Colonic mucosa (tissue), 4 donors: ENCODE data around the gene CD70. TPM values are rescaled to one million over a fixed set of nuclear protein-coding genes. Genes with fewer than 3 reads are reported as not detected.

Experiments used
- DNase-seq: peaks from one replicate; pipeline ENCODE4 v3.0.0-alpha.2; 2020
- H3K27ac ChIP-seq: fragments of 200-600 bp; one replicate; pipeline ENCODE4 v1.8.0; 2021
- H3K27me3 ChIP-seq: fragments of 200-600 bp; one replicate; pipeline ENCODE4 v1.8.0; 2021
- H3K36me3 ChIP-seq: fragments of 200-600 bp; one replicate; pipeline ENCODE4 v1.8.0; 2021
- H3K4me1 ChIP-seq: fragments of 200-600 bp; one replicate; pipeline ENCODE4 v1.8.0; 2021; ENCODE audit warnings: mild to moderate bottlenecking
- H3K4me3 ChIP-seq: fragments of 200-600 bp; one replicate; pipeline ENCODE4 v1.8.0; 2021
- H3K9ac ChIP-seq, 2 donors: one replicate each; pipeline ENCODE4 v1.7.0; 2013; ENCODE audit warnings: control low read depth in 2 of 2, low read depth in 2 of 2, low read length in 2 of 2
- H3K9me3 ChIP-seq: fragments of 200-600 bp; one replicate; pipeline ENCODE4 v1.8.0; 2021
- CTCF ChIP-seq: fragments of 200-600 bp; IDR thresholded peaks from one replicate; pipeline ENCODE4 v1.8.0; 2022; ENCODE audit warnings: antibody characterized with exemption, mild to moderate bottlenecking
- intact Hi-C: fragments of 100-400 bp; cut with DNase I; formaldehyde crosslinking; loops from one replicate; pipeline ENCODE4 v1.14.1; 2022
- total RNA-seq, 2 donors: library from RNA; stranded (reverse); fragmentation: NEBNext Ultra II Directional in 1 of 2; extraction: Animal tissue kit (Norgen Biotek cat#: 25700) in 1 of 2; gene quantifications; one replicate each; pipeline ENCODE4 v1.2.1, GENCODE V29; 2021
- donor health status: healthy.
- donor health status: DM: no; HTN: no; CAD: no.
- donor health status: DM: no; HTN: no; CAD: no.

The CD70 gene
- total RNA-seq, 2 donors from 2014 or later, result 0.27 to 0.57 TPM

GRCh38 chr19:6540918-6541689 lies 49.8 kb downstream of the CD70 start:
- no peak overlapping the region for H3K27ac ChIP-seq
- no peak for DNase-seq
- no peaks in the 10 kb centered on the region for H3K4me1 ChIP-seq
- no peaks in the 10 kb centered on the region for H3K36me3 ChIP-seq
- H3K9ac ChIP-seq, result no peak overlapping the region
- no peak for TF ChIP-seq CTCF
- intact Hi-C loops, result no loop called here
- no peaks in the 10 kb centered on the region for H3K9me3 ChIP-seq
- no peaks in the 10 kb centered on the region for H3K27me3 ChIP-seq
- no peak overlapping the region for H3K4me3 ChIP-seq

- no peaks in the 10 kb centered on the region for H3K9me3 ChIP-seq
- no peaks in the 10 kb centered on the region for H3K36me3 ChIP-seq
- intact Hi-C loops, result no loop called here
- TF ChIP-seq CTCF, result no peak
- H3K27me3 ChIP-seq, result no peaks in the 10 kb centered on the region
- H3K4me3 ChIP-seq, result no peak overlapping the region
- H3K4me1 ChIP-seq, result no peaks in the 10 kb centered on the region
- no peak for DNase-seq
- H3K27ac ChIP-seq, result no peak overlapping the region
- no peak overlapping the region for H3K9ac ChIP-seq
Observed at GRCh38 chr19:6539514-6539913, 51.4 kb downstream of the CD70 start.

Other genes with a start within 250 kb of the CD70 start
- 100 to 1,000 TPM in 1 of 2 donors, 10 to 100 TPM in 1; 70.0 to 122 TPM for gene CLPP, start 229.6 kb downstream of the CD70 start, total RNA-seq
- 100 to 1,000 TPM; 135 to 150 TPM for gene ALKBH7, start 218.4 kb downstream of the CD70 start, total RNA-seq
- 1 to 10 TPM; 1.7 to 6.0 TPM for gene PSPN, start 215.2 kb downstream of the CD70 start, total RNA-seq
- 10 to 100 TPM; 58.2 to 73.6 TPM for gene GTF2F1, start 198.0 kb downstream of the CD70 start, total RNA-seq
- gene KHSRP, start 166.3 kb downstream of the CD70 start, total RNA-seq, result 100 to 1,000 TPM; 210 to 433 TPM
- gene SLC25A41, start 157.4 kb downstream of the CD70 start, total RNA-seq, result 1 to 10 TPM in 1 of 2 donors, not detected in 1; 1.8 TPM
- 100 to 1,000 TPM; 124 to 151 TPM for gene SLC25A23, start 131.4 kb downstream of the CD70 start, total RNA-seq
- 100 to 1,000 TPM; 115 to 118 TPM for gene CRB3, start 126.9 kb downstream of the CD70 start, total RNA-seq
- gene DENND1C, start 109.4 kb downstream of the CD70 start, total RNA-seq, result 1 to 10 TPM; 2.5 to 2.9 TPM
- 1 to 10 TPM in 1 of 2 donors, under 1 TPM in 1; 0.44 to 1.4 TPM for gene TUBB4A, start 88.8 kb downstream of the CD70 start, total RNA-seq
- 1 to 10 TPM in 1 of 2 donors, under 1 TPM in 1; 0.79 to 4.0 TPM for gene TNFSF9, start 60.1 kb downstream of the CD70 start, total RNA-seq
- gene TNFSF14, start 79.0 kb upstream of the CD70 start, total RNA-seq, result 1 to 10 TPM in 1 of 2 donors, under 1 TPM in 1; 0.48 to 1.3 TPM
- gene C3, start 129.5 kb upstream of the CD70 start, total RNA-seq, result 10 to 100 TPM; 28.2 to 83.9 TPM
- 100 to 1,000 TPM in 1 of 2 donors, 10 to 100 TPM in 1; 92.0 to 109 TPM for gene GPR108, start 146.4 kb upstream of the CD70 start, total RNA-seq
- 10 to 100 TPM; 67.7 to 78.2 TPM for gene TRIP10, start 148.5 kb upstream of the CD70 start, total RNA-seq
- gene SH2D3A, start 176.3 kb upstream of the CD70 start, total RNA-seq, result 10 to 100 TPM; 34.2 to 44.3 TPM
- 1 to 10 TPM; 5.7 to 6.0 TPM for gene VAV1, start 181.6 kb upstream of the CD70 start, total RNA-seq